HG03159 (cell line): ENCODE data around the gene ST6GALNAC2.
"Not testable (repeated sequence)": the region's sequence is repeated elsewhere in the genome, so short reads cannot be mapped to it uniquely, and the experiment has no call there.

Experiments used
- ATAC-seq: cut with Tn5 transposase; IDR thresholded peaks from one replicate; pipeline ENCODE4 v1.9.1; 2021; ENCODE audit warnings: mild to moderate bottlenecking, moderate library complexity; ENCODE audit not compliant: unreplicated experiment

ST6GALNAC2 gene

DNA sequence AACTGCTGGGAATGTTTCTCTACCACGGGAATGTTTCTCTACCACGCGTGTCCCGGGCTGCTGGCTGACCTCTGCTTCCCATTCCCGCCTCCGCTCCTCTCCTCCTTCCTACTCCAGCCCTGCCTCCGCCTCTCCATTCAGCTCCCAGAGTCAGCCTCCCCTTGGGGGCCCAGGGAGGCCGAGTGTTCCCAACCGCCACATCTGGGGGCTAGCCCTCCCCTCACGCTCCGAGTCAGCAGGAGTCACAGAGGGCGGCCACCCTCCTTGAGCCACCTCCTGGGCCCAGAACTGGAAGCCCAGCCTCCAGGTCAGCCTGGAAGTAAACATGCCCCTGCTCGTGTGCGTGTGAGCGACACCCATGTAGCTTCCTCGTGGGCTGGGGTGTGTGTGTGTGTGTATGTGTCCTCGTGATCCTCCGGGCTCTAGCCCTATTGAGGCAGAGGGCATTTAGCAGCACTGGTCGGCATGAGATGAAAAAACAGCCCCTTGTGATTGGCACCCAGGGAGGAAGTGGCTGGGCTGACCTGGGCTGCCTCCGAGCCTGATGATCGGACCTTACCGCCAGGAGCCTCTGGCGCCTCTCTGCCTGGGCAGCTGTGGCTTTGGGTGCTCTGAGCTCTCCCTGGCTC, 55.5 kb downstream of the ST6GALNAC2 start:
- no peak for ATAC-seq

- no peak for ATAC-seq
Measured at GRCh38 chr17:76529224-76530094, 56.2 kb downstream of the ST6GALNAC2 start.

DNA sequence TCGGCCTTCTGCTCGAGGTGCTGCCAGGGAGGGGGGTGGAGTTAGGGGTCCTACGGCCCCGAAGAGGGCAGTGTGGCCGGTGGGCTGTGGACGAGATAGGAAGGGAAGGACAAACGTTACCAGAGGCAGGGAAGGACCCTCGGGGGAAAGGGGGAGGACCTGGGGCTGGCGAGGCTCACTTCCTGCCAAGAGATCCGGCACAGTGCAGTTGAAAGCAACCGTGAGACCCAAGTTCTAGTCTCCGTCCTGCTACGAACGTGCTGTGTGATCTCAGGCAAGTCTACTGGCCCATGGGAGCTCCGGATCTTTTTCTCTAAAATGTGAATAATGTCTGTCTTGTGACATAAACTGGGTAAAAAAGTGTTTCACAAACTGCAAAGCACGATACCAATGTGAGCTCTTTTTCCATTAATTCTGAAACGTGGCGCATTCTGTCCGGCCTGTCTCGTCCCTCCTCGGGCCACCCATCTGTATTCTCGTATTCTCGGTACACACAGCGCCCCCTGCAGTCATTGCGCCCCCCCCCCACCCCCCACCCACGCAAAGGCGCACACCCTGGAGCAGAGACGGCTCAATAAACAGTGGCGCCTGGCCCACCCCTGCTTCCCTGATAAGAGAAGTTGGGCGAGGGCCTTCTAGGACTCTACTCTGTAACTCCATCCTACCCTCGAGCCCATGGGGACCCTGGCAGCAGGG, 57.0 kb downstream of the ST6GALNAC2 start:
- ATAC-seq, result no peak

GRCh38 chr17:76528156-76528527, 57.5 kb downstream of the ST6GALNAC2 start:
- ATAC-seq, result no peak

DNA sequence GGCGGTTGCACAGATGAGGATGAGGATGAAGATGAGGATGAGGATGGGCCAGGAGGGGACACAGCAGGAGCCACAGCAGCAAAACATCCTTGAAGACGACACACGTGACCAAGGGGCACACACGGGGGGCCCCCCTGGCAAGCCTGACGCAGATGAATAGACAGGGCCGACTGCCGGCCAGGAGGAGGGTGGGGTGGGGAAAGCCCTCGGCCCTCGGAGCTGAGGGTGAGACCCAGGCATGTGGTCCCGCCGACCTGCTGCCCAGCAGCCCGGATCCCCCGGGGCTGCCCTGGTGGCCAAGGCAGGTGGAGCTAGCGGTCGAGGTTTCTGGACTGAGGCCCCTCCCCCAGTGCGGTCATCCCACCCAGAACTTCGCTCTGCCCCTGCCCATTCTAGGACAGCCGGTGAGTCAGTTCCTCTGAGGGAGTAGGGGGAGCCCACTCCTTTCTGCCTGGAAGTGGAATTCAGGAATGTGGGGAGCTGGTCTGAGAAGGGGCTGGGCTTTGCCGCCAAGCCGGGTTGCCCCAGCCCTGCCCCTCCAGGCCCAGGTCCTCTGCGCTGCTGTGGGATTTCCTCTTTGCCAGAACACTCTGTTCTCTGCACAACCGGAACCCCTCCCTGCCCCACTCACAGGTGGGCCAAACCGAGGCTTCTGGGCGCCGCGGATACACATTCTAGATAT, 58.1 kb downstream of the ST6GALNAC2 start:
- no peak for ATAC-seq

- ATAC-seq, result not testable (repeated sequence)
Measured at GRCh38 chr17:76527016-76527415, 58.6 kb downstream of the ST6GALNAC2 start.

DNA sequence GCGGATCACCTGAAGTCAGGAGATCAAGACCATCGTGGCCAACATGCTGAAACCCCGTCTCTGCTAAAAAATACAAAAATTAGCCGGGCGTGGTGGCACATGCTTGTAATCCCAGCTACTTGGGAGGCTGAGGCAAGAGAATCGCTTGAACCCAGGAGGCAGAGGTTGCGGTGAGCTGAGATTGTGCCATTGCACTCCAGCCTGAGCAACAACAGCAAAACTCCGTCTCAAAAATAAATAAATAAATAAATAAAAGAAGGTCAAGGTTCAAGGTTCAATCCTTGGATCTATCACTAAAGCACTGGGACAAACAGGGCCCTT, 60.2 kb downstream of the ST6GALNAC2 start:
- not testable (repeated sequence) for ATAC-seq

GRCh38 chr17:76524598-76525512, 60.8 kb downstream of the ST6GALNAC2 start:
- no peak for ATAC-seq

- peak; percentile 54 for ATAC-seq
Measured at GRCh38 chr17:76523084-76524037, 62.3 kb downstream of the ST6GALNAC2 start.

DNA sequence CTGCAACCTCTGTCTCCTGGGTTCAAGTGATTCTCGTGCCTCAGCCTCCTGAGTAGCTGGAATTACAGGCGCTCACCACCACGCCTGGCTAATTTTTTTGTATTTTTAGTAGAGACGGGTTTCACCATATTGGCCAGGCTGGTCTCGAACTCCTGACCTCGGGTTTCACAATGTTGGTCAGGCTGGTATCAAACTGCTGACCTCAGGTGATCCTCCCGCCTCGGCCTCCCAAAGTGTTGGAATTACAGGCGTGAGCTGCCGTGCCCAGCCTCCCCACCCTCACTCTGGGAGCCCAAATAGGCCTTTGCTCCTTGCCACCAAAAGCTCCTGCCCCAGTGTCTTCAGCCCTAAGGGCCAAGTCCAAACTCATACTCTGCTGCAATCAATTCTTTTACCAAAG, 64.0 kb downstream of the ST6GALNAC2 start:
- ATAC-seq, result not testable (repeated sequence)

DNA sequence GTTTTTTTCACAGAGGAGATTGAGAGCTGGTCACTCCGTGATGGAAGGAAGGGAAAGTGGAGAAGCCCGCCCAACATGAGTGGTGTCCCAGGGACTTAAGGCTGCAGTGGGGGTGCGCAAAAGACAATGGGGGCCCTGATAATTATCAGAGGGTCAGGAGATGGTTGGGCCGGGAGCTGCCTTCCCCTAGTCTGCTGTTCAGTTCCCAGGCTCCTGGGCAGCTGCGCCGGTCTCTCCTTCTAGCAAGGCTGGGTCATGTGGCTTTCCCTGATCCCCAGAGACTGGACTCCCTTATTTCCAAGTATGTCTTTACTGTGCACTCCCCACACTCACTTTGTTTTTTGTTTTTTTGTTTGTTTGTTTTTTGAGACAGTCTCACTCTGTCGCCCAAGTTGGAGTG, 64.4 kb downstream of the ST6GALNAC2 start:
- ATAC-seq, result no peak

- no peak for ATAC-seq
Measured at GRCh38 chr17:76519048-76519966, 66.4 kb downstream of the ST6GALNAC2 start.

- ATAC-seq, result no peak
Measured at GRCh38 chr17:76517638-76518038, 68.0 kb downstream of the ST6GALNAC2 start.
